LNCaP clone FGC (cell line): ENCODE results near the gene CLN5.

Source experiments
- DNase-seq: peaks from one replicate; pipeline ENCODE4 v3.0.0-alpha.2; 2011; ENCODE audit warnings: low read depth
- H3K4me3 ChIP-seq: 2 replicates; pipeline ENCODE4 v1.5.1; 2011; ENCODE audit warnings: mild to moderate bottlenecking, low read depth, low read length, control low read depth
- TF ChIP-seq, protein P1 (sequence below): IDR thresholded peaks from 2 replicates; pipeline ENCODE4 v1.5.1; 2012; ENCODE audit warnings: mild to moderate bottlenecking; ENCODE audit not compliant: control insufficient read depth, insufficient read depth; ENCODE audit errors: extremely low read depth

Gene CLN5

DNA sequence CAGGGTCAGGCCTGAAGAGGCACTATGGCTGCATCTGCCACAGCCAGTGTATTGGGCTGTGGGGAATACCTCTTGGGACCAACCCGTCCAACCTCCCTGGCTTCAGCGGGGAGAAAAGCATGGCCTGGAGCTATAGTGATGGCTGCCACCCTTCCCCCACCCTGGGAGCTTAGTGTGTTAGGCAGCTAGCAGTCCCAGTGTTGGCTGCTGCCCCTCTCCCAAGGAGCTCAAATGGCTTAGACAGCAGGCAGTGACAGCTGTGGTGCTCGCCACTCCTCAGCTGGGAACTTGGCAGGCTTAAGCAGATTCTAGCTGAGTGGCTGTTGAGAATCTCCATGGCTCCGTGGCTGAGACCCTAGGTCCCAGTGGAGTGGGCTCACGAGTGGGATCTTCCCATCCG is 23.8 kb upstream of the CLN5 start:
- no peak for DNase-seq
- TF ChIP-seq, protein P1, sequence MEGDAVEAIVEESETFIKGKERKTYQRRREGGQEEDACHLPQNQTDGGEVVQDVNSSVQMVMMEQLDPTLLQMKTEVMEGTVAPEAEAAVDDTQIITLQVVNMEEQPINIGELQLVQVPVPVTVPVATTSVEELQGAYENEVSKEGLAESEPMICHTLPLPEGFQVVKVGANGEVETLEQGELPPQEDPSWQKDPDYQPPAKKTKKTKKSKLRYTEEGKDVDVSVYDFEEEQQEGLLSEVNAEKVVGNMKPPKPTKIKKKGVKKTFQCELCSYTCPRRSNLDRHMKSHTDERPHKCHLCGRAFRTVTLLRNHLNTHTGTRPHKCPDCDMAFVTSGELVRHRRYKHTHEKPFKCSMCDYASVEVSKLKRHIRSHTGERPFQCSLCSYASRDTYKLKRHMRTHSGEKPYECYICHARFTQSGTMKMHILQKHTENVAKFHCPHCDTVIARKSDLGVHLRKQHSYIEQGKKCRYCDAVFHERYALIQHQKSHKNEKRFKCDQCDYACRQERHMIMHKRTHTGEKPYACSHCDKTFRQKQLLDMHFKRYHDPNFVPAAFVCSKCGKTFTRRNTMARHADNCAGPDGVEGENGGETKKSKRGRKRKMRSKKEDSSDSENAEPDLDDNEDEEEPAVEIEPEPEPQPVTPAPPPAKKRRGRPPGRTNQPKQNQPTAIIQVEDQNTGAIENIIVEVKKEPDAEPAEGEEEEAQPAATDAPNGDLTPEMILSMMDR = no peak
- no peak overlapping the region for H3K4me3 ChIP-seq

DNA sequence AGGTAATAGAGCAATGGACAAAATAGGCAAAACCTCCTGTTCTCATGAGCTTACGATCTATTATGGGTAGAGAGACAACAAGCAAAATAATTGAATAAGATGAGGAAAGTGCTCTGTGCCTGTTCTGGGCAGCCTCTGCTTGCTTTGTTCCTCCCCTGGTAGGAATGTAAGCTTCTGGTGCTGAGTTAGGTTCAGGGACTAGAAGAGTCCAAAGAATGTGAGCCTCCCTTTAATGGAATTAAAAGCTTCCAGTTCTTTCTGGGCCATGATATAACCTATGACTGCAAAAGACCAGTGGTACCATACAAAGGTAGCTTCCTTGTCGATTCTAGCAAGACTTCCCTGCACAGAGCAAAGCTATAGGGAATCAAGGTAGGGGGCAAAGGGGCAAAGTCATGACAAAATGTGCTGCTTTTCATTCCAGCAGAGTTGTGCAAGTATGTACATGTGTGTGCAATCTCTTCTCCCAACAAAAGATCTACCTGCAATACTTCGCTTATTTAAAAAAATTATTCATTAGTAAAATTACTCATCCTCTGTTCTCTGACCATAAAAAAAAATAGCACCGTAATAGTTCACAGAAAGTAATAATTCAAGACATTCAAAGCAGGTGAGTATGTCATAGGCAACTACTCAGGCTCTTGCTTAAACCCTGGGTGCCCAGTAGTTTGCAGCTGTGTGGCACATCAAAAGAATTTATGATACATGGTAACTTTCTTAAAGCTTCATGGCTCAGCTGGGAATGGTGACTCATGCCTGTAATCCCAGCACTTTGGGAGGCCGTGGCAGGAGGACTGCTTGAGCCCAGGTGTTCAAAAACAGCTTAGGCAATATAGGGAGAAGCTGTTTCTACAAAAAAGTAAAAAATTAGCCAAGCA is 22.2 kb upstream of the CLN5 start:
- TF ChIP-seq, protein P1 = no peak
- H3K4me3 ChIP-seq = no peak overlapping the region
- DNase-seq = no peak

DNA sequence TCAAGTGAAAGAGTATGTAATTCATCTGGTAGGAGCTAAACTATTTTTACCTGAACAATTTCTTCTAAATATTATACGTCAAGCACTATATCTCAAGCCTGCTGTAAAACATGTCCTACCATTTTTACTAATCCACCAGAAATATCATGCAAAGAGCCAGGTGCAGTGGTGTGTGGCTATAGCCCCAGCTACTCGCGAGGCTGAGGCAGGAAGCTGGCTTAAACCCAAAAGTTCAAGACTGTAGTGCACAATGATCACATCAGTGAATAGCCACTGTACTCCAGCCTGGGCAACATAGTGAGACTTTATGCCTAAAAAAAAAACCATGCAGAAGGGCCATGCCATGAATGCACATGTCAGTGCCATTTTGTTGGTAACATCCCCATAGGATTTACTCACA is 20.7 kb upstream of the CLN5 start:
- no peak for DNase-seq
- no peak overlapping the region for H3K4me3 ChIP-seq
- TF ChIP-seq, protein P1 = no peak

DNA sequence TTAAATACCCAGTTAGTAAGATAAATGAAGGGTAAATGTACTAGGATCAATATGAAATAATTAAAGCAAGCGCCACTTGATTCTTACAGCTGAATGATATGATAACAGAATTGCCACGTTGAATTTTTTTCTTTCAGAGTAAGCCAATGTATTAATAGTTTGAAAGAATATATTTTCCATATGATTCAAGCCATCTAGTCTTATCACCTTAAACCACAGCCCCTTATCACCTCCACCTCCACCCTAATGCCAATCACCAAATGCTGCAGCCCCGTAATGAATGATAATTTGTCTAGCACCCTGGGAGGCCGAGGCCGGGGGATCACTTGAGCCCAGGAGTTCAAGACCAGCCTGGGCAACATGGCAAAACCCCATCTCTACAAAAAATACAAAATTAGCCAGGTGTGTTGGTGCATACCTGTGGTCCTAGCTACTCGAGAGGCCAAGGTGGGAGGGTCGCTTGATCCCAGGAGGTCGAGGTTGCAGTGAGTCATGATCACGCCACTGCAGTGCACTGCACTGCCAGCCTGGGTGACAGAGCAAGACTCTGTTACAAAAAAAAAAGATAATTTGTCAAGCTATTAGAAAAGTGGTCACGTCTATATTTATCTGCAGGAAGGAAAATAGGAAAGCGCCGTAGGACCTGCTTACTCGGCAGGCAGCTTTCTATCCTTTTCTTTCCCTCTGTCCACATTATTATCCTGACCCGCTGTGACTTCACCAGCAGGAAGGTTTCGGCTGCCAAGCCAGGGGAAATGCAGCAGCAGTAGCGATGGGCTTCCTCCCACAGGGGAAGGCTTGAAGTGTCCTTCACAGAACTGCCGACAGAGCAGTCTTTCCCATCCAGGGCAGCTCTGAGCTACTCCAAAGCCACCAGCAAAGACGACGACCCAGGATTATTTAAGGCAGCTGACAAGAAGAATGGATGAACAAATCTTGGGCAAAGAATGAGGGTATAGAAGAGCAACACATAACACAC is 19.7 kb upstream of the CLN5 start:
- no peak for DNase-seq
- TF ChIP-seq, protein P1 = no peak
- H3K4me3 ChIP-seq = no peak overlapping the region

DNA sequence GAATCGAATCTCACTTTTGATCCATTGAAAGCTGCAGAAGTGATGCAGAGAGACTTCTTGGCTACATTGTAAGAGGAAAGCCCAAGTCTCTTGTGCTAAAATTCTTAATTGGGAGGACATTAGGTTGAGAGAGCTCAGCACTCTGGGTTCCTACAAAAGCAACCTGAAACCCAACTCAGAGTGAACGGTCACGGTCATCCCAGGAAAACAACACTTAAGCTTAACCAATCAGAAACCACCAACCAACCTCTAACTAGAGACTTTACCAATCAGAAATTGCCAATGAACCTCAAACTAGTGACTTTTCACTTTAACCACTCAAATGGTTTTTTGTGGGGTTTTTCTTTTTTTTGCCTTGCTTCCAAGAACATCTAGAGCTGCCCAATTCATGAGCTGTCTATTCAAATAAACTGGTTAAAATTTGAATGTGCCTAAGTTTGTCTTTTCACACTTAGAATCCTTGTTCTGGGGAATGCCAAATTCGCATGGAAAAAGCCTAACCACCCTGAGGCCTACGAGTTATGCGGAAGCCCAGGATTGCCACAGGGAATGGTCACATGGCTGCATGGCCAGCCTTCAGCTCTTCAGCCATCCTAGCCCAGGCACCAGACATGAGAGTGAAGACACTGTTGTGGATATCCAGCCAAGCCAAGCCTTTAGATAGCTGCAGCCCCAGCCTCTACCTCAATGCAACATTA is 17.8 kb upstream of the CLN5 start:
- TF ChIP-seq, protein P1 = no peak
- DNase-seq = no peak
- H3K4me3 ChIP-seq = no peak overlapping the region

DNA sequence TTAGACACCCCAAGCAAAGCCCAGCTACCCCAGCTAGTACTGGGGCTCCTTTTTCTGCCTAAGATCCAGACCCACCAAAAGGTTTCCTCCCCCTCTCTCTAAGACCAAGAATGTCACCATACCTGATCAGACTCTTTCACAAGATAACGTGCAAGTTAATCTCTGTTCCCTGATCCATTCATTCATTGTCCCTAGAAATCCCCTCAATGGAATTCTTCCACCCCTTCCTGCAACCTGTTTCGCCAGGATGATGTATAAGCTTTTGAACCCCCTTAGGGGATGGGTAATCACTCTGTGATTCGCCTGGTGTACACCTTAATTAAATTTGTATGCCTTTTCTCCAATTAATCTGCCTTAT is 17.3 kb upstream of the CLN5 start:
- DNase-seq = no peak
- H3K4me3 ChIP-seq = no peak overlapping the region
- TF ChIP-seq, protein P1 = no peak
